ENCODE measurements around the gene SRP9.
"Not testable (repeated sequence)": the region's sequence is repeated elsewhere in the genome, so short reads cannot be mapped to it uniquely, and the experiment has no call there.

DNA sequence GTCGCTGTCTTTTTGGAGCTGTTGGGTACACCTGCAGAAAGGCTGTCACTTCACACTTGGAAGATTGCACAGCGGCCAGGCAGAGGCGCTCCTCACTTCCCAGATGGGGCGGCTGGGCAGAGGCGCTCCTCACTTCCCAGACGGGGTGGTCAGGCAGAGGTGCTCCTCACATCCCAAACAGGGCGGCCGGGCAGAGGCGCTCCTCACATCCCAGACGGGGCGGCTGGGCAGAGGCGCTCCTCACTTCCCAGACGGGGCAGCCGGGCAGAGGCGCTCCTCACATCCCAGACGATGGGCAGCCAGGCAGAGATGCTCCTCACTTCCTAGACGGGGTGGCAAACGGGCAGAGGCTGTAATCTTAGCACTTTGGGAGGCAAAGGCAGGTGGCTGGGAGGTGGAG lies 18.5 kb downstream of the SRP9 start:
- not testable (repeated sequence) for TF ChIP-seq CTCF (IDR thresholded peaks at IDR 0.05); POLR2AphosphoS5 (IDR thresholded peaks at IDR 0.05; ENCODE audit: low read depth, low read length); TCF7L2 (IDR thresholded peaks at IDR 0.05; ENCODE audit: low read depth, low read length)

All from Panc1 (cell line).